GM13977 (cell line): ENCODE measurements around the gene ITSN1.

Experiments used
- DNase-seq: peaks from one replicate; pipeline ENCODE4 v3.0.0; 2012; ENCODE audit warnings: low spot score
- in situ Hi-C: fragments of 300-500 bp; cut with MboI; formaldehyde crosslinking; loops from one replicate; pipeline ENCODE4 v1.12.0; 2022; ENCODE audit warnings: low sequenced_read_pairs, low pct_unique_long_range_greater_than_20kb, mixed read lengths, inconsistent platforms; ENCODE audit not compliant: unreplicated experiment
- TF ChIP-seq, protein P1 (sequence below): IDR thresholded peaks from 2 replicates; pipeline ENCODE4 v1.5.1; 2012; ENCODE audit warnings: mild to moderate bottlenecking, control low read depth; ENCODE audit not compliant: insufficient read depth; ENCODE audit errors: extremely low read depth, missing control alignments

The ITSN1 gene

DNA sequence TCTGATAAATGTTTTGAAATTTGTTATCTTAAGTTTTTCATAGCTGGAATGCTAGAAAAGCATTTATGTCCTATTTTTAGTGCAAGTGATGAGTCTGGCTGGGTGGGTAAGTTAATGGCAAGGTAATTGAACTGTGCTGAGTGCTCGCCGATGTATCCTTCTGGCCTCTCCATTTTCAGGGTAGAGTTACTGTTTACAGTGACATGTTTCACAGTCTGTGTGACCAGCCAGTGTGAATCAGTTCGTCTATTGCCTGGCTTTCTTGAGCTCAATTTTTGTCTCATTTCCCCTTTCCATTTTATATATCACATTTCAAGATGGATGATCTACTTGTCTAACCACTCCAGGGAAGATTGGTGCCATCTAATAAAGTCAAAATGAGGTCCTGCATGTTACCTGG is 44.1 kb downstream of the ITSN1 start:
- no peak for DNase-seq
- TF ChIP-seq, protein P1, sequence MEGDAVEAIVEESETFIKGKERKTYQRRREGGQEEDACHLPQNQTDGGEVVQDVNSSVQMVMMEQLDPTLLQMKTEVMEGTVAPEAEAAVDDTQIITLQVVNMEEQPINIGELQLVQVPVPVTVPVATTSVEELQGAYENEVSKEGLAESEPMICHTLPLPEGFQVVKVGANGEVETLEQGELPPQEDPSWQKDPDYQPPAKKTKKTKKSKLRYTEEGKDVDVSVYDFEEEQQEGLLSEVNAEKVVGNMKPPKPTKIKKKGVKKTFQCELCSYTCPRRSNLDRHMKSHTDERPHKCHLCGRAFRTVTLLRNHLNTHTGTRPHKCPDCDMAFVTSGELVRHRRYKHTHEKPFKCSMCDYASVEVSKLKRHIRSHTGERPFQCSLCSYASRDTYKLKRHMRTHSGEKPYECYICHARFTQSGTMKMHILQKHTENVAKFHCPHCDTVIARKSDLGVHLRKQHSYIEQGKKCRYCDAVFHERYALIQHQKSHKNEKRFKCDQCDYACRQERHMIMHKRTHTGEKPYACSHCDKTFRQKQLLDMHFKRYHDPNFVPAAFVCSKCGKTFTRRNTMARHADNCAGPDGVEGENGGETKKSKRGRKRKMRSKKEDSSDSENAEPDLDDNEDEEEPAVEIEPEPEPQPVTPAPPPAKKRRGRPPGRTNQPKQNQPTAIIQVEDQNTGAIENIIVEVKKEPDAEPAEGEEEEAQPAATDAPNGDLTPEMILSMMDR, result no peak
- in situ Hi-C loops, result no loop called here

DNA sequence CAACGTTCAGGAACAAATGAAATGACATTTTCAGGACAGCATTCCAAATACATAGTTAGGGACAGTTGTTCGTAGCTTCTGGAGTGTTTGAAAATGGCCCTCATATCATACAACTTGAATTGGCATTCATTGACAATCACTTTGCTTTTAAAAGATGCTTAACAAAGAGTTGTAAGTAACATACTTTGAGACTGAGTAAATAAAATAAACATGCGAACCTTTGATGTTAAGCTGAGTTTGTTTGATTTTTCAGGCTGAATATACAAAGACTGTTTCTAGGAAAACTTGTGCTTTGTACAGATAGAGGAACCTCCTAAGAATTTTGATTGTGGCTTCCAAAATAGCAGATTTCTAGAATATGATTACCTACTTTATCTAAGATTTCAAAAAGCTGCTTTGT is 45.3 kb downstream of the ITSN1 start:
- TF ChIP-seq, protein P1, result no peak
- in situ Hi-C loops, result no loop called here
- no peak for DNase-seq

DNA sequence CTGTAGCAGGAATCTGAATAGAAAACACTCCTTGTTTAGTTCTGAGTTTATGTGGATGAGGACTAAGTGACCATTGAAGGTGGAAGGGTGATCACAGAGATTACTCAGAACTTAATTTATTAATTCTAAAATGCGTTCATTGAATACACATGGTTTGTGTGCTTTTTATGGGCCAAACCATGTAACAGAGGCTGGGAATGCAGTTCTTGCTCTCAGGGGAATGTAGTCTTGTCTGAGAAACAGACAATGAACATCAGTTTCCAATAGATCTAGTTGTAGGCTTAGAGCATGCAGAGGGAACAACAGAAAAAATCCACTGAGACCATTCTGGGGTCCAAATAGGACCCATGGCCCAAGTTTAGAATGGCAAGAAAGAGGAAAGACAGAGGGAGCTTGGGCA is 46.1 kb downstream of the ITSN1 start:
- TF ChIP-seq, protein P1, result no peak
- no peak for DNase-seq
- in situ Hi-C loops, result no loop called here

DNA sequence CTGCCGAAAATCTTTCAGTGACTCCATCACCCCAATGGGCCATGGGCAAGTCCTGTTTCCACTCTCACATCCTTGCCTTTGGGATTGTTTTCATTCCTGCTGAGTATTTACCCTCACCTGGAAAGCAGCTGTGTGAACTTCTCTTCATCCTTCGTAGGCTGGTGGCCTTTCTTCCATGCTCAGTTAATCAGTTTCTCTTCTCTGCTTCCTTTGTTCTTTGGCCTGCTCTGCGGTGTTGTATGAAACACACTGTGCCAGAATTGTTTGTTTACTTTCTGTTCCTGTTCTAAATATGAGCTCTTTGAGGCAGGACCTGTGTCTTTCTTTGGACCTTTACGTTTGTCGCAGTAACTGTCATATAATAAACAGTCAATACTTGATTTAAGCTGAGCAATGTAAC is 48.6 kb downstream of the ITSN1 start:
- DNase-seq, result no peak
- in situ Hi-C loops, result no loop called here
- TF ChIP-seq, protein P1, result no peak

DNA sequence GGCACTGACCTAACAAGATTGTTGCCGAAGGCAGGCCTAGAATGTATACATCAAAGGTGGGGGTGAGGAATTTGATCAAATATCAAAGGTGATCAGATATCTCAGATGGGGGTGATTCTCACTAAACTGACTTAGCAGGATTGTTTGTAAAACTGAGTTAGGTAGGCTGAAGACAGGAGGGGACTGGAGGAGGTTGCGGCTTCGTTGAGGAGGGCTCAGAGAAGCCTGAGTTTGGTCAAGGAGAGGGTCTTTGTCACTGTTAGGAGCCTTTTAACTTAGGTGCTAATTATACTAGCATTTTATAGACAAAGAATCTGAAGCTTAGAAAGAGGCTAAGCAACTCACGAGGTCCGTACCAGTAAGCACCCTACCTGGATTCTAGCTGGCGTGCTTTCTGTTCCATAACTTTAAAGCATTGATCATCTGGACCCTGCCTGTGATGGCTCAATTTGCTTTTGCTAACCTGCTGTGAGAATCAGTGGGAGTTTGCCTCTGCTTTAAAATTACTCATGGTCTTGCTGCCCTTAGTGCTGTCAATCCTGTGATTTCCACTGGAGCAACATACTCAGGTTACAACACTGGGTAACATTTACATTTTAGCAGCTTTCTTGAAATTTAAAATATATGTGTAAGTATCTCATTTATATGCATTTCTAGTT is 49.8 kb downstream of the ITSN1 start:
- TF ChIP-seq, protein P1, result no peak
- in situ Hi-C loops, result no loop called here
- DNase-seq, result no peak

DNA sequence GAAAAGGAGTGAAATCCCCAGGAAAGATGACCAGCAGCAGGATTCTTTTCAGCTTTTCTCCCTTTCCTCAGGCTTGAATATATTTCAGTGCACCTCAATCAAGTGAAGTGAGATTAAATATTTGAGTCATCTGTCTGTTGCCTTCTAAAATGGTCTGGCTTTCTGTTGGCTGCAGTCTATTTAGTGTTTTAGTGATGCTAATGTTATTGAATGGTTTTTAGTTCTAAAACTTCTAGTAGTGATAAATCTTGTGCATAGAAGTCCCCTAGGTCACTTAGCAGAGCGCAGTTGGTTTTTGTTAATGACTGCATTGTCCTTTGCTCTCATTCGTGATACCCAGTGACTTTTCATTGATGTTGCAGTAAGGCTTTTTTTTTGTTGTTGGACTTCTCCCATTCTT is 53.5 kb downstream of the ITSN1 start:
- TF ChIP-seq, protein P1, result no peak
- no peak for DNase-seq
- in situ Hi-C loops, result no loop called here

DNA sequence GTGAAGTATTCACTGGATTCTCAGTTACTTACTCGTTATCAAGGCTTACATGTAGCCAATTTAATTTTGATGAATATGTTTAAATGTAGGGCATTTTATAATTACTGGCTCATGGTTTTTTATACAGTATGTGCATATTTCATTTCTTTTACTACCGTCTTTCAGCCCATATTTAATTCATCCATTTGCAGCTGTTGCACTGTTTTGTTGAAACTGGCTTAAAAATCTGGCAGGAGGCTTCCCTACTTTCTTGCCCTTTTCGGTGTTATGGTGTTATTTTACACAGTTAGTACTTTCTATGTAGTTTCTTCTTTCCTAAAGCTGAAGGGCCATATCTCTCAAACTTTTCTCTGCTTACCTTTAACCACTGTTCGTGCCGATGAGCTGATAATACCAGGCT is 54.2 kb downstream of the ITSN1 start:
- in situ Hi-C loops, result no loop called here
- DNase-seq, result no peak
- TF ChIP-seq, protein P1, result no peak
